Right atrium auricular region (tissue), 2 donors: Measurements from ENCODE around the gene PARP3. TPM values are rescaled to one million over a fixed set of nuclear protein-coding genes. Genes with fewer than 3 reads are reported as not detected.
A peak's percentile ranks its signal among the peaks of the same experiment; 100 is the strongest.
"Not testable (repeated sequence)": the region's sequence is repeated elsewhere in the genome, so short reads cannot be mapped to it uniquely, and the experiment has no call there.

ENCODE experiments used
- DNase-seq: peaks from one replicate; pipeline ENCODE4 v3.0.0-alpha.2; 2019; ENCODE audit warnings: low spot score
- H3K27ac ChIP-seq, 2 donors: fragments of 200-600 bp; sonication (generic); 1 replicate in 1 of 2; 2 replicates in 1 of 2; pipeline ENCODE4 v1.5.1; 2016 to 2019
- H3K27me3 ChIP-seq, 2 donors: fragments of 200-600 bp; sonication (generic); one replicate each; pipeline versions ENCODE4 v1.5.1 to v1.6.0; 2017 to 2019
- H3K36me3 ChIP-seq: fragments of 200-600 bp; sonication (generic); one replicate; pipeline ENCODE4 v1.5.1; 2016
- H3K4me1 ChIP-seq, 2 donors: fragments of 200-600 bp; sonication (generic); one replicate each; pipeline versions ENCODE4 v1.5.1 to v1.6.0; 2017 to 2019
- H3K4me3 ChIP-seq, 2 donors: fragments of 200-600 bp; sonication (generic); 1 replicate in 1 of 2; 2 replicates in 1 of 2; pipeline ENCODE4 v1.5.1; 2017 to 2019; ENCODE audit warnings: mild to moderate bottlenecking in 1 of 2, moderate library complexity in 1 of 2
- H3K9me3 ChIP-seq, 2 donors: fragments of 200-600 bp; sonication (generic); one replicate each; pipeline ENCODE4 v1.5.1; 2019
- CTCF ChIP-seq, 2 donors: fragments of 200-600 bp; sonication (generic); IDR thresholded peaks; one replicate each; pipeline ENCODE4 v1.5.1; 2019; ENCODE audit warnings: antibody characterized with exemption in 2 of 2
- total RNA-seq, 2 donors: library from RNA; depleted of rRNA; stranded (reverse); fragments of >200 nt; gene quantifications; one replicate each; pipeline ENCODE4 v1.1.0, GENCODE V29; 2016

Gene PARP3
- total RNA-seq, 2 donors from 2014 or later: 9.8 to 12.8 TPM

- TF ChIP-seq CTCF (IDR thresholded peaks at IDR 0.05): no peak
- no peaks in the 10 kb centered on the region for H3K4me1 ChIP-seq
- H3K36me3 ChIP-seq: peaks cover 6% of the 10 kb centered on the region
- H3K4me3 ChIP-seq: no peak overlapping the region
- H3K27me3 ChIP-seq: no peaks in the 10 kb centered on the region
- H3K9me3 ChIP-seq: no peaks in the 10 kb centered on the region
- no peak overlapping the region for H3K27ac ChIP-seq
- DNase-seq: peak; percentile 34
Measured at GRCh38 chr3:51928438-51928837, 13.7 kb upstream of the PARP3 start.

- not testable (repeated sequence) for H3K27me3 ChIP-seq, H3K27ac ChIP-seq, H3K4me3 ChIP-seq, H3K9me3 ChIP-seq, H3K4me1 ChIP-seq
- peaks cover 12% of the 10 kb centered on the region for H3K36me3 ChIP-seq
- DNase-seq: peak; percentile 30
Measured at GRCh38 chr3:51928981-51929380, 13.2 kb upstream of the PARP3 start.

- Histone ChIP-seq H3K36me3 (peaks cover 17% of the 10 kb centered on the region), H3K9me3 (no peaks in the 10 kb centered on the region), H3K27me3 (no peaks in the 10 kb centered on the region), H3K4me3 (no peak overlapping the region), H3K4me1 (no peaks in the 10 kb centered on the region), H3K27ac (no peak overlapping the region)
- DNase-seq: peak; percentile 28
- no peak for TF ChIP-seq CTCF (IDR thresholded peaks at IDR 0.05)
Measured at GRCh38 chr3:51929420-51930003, 12.7 kb upstream of the PARP3 start.

- Histone ChIP-seq H3K27ac (no peak overlapping the region), H3K4me3 (no peak overlapping the region), H3K4me1 (no peaks in the 10 kb centered on the region), H3K9me3 (no peaks in the 10 kb centered on the region), H3K27me3 (no peaks in the 10 kb centered on the region), H3K36me3 (peaks cover 26% of the 10 kb centered on the region)
- no peak for TF ChIP-seq CTCF (IDR thresholded peaks at IDR 0.05)
- peak; percentile 32 for DNase-seq
Measured at GRCh38 chr3:51930439-51930838, 11.7 kb upstream of the PARP3 start.

- Histone ChIP-seq H3K36me3 (peaks cover 39% of the 10 kb centered on the region), H3K9me3 (no peaks in the 10 kb centered on the region), H3K27ac (no peak overlapping the region), H3K4me3 (no peak overlapping the region), H3K4me1 (no peaks in the 10 kb centered on the region), H3K27me3 (no peaks in the 10 kb centered on the region)
- no peak for TF ChIP-seq CTCF (IDR thresholded peaks at IDR 0.05)
- peak; percentile 11 for DNase-seq
Measured at GRCh38 chr3:51931756-51932155, 10.4 kb upstream of the PARP3 start.

GRCh38 chr3:51932471-51933370 lies 9.4 kb upstream of the PARP3 start:
- Histone ChIP-seq H3K36me3 (peaks cover 49% of the 10 kb centered on the region), H3K9me3 (no peaks in the 10 kb centered on the region)
- TF ChIP-seq CTCF (IDR thresholded peaks at IDR 0.05): no peak

More at GRCh38 chr3:51932471-51933370, 9.4 kb upstream of the PARP3 start:
- peak; percentile 28 for DNase-seq
- Histone ChIP-seq H3K4me1 (no peaks in the 10 kb centered on the region), H3K27me3 (no peaks in the 10 kb centered on the region), H3K4me3 (no peak overlapping the region), H3K27ac (no peak overlapping the region)
